HEK293T (cell line): ENCODE data around the gene FAM20C.
"Not testable (repeated sequence)": the region's sequence is repeated elsewhere in the genome, so short reads cannot be mapped to it uniquely, and the experiment has no call there.

Source experiments
- CTCF ChIA-PET: fragments of 350-600 bp; formaldehyde crosslinking; extraction: SDS; loops from one replicate; lab custom pipeline; 2021; ENCODE audit warnings: antibody characterized with exemption, inconsistent platforms; lab: Yijun Ruan, JAX
- POLR2A ChIA-PET: fragments of 350-600 bp; formaldehyde crosslinking; extraction: SDS; loops from one replicate; lab custom pipeline; 2020; ENCODE audit warnings: antibody characterized with exemption, inconsistent platforms; lab: Yijun Ruan, JAX
- DNase-seq: peaks from one replicate; pipeline ENCODE4 v3.0.0; 2012; ENCODE audit warnings: mixed read lengths; ENCODE audit errors: extremely low spot score
- ARNT ChIP-seq: fragments of 450-650 bp; IDR thresholded peaks from 2 replicates; pipeline ENCODE4 v1.6.1; 2017; ENCODE audit warnings: mild to moderate bottlenecking
- BHLHE40 ChIP-seq: fragments of 450-650 bp; IDR thresholded peaks from 2 replicates; pipeline ENCODE4 v1.6.1; 2016; ENCODE audit warnings: mild to moderate bottlenecking, moderate library complexity, borderline replicate concordance
- CTBP1 ChIP-seq: fragments of 450-650 bp; IDR thresholded peaks from 2 replicates; pipeline ENCODE4 v1.6.1; 2016; ENCODE audit warnings: borderline replicate concordance
- ELF4 ChIP-seq: fragments of 450-650 bp; IDR thresholded peaks from 2 replicates; pipeline ENCODE4 v1.6.1; 2017; ENCODE audit warnings: antibody characterized with exemption
- FOXA1 ChIP-seq: fragments of 450-650 bp; IDR thresholded peaks from 2 replicates; pipeline ENCODE4 v1.6.1; 2016; ENCODE audit warnings: mild to moderate bottlenecking
- FOXK2 ChIP-seq: fragments of 450-650 bp; IDR thresholded peaks from 2 replicates; pipeline ENCODE4 v1.6.1; 2016; ENCODE audit warnings: mild to moderate bottlenecking
- FOXM1 ChIP-seq: fragments of 450-650 bp; IDR thresholded peaks from 2 replicates; pipeline ENCODE4 v1.6.1; 2017; ENCODE audit warnings: mild to moderate bottlenecking, borderline replicate concordance
- HDGF ChIP-seq: fragments of 450-650 bp; IDR thresholded peaks from 2 replicates; pipeline ENCODE4 v1.6.1; 2017; ENCODE audit warnings: antibody characterized with exemption, borderline replicate concordance
- L3MBTL2 ChIP-seq: fragments of 450-650 bp; conservative IDR thresholded peaks from 2 replicates; pipeline ENCODE4 v1.6.1; 2016; ENCODE audit warnings: mild to moderate bottlenecking
- LEF1 ChIP-seq: fragments of 450-650 bp; IDR thresholded peaks from 2 replicates; pipeline ENCODE4 v1.6.1; 2017; ENCODE audit warnings: mild to moderate bottlenecking, borderline replicate concordance
- NFRKB ChIP-seq: fragments of 450-650 bp; IDR thresholded peaks from 2 replicates; pipeline ENCODE4 v1.6.1; 2016; ENCODE audit warnings: mild to moderate bottlenecking, moderate library complexity
- SP1 ChIP-seq: fragments of 450-650 bp; IDR thresholded peaks from 2 replicates; pipeline ENCODE4 v1.6.1; 2017
- SUZ12 ChIP-seq: fragments of 450-650 bp; IDR thresholded peaks from 2 replicates; pipeline ENCODE4 v1.6.1; 2016; ENCODE audit warnings: mild to moderate bottlenecking
- TARDBP ChIP-seq: fragments of 450-650 bp; IDR thresholded peaks from 2 replicates; pipeline ENCODE4 v1.6.1; 2016
- ZNF384 ChIP-seq: fragments of 450-650 bp; IDR thresholded peaks from 2 replicates; pipeline ENCODE4 v1.6.1; 2016
- TF ChIP-seq, protein P1 (sequence below): fragments of 450-650 bp; IDR thresholded peaks from 2 replicates; pipeline ENCODE4 v1.6.1; 2016

The FAM20C gene

GRCh38 chr7:200290-200689 is 7.9 kb downstream of the FAM20C start:
- ChIA-PET POLR2A (no interaction called here), CTCF (no interaction called here)
- DNase-seq: no peak
- TF ChIP-seq CTBP1 (no peak), FOXA1 (no peak), ZNF384 (no peak), ELF4 (no peak), SUZ12 (no peak), HDGF (no peak)

DNA sequence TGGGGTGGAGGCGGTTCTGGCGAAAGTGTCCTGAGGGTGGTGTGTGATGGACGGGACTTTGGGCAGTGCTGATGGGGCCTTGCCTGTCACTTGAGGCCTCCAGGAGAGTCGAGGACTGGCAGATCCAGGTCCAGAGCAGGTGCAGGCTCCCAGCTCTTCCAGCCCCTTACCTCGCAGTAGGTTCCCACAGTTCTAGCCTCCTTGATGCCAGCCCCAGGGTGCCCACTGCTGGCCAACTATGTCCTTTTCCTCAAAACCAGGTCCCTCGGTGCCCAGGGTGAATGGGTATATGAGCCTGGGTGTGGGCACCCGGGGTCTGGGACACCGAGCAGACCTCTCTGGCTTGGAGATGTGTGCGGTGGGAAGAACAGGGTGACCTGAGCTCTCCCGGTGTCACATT is 8.3 kb downstream of the FAM20C start:
- no peak for DNase-seq
- ChIA-PET POLR2A (no interaction called here), CTCF (no interaction called here)
- no peak for TF ChIP-seq CTBP1
- no peak for TF ChIP-seq FOXA1
- TF ChIP-seq TARDBP: no peak
- no peak for TF ChIP-seq FOXM1
- TF ChIP-seq HDGF: no peak
- TF ChIP-seq ARNT: no peak
- TF ChIP-seq BHLHE40: no peak
- TF ChIP-seq, protein P1, sequence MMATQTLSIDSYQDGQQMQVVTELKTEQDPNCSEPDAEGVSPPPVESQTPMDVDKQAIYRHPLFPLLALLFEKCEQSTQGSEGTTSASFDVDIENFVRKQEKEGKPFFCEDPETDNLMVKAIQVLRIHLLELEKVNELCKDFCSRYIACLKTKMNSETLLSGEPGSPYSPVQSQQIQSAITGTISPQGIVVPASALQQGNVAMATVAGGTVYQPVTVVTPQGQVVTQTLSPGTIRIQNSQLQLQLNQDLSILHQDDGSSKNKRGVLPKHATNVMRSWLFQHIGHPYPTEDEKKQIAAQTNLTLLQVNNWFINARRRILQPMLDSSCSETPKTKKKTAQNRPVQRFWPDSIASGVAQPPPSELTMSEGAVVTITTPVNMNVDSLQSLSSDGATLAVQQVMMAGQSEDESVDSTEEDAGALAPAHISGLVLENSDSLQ: no peak
- no peak for TF ChIP-seq LEF1

DNA sequence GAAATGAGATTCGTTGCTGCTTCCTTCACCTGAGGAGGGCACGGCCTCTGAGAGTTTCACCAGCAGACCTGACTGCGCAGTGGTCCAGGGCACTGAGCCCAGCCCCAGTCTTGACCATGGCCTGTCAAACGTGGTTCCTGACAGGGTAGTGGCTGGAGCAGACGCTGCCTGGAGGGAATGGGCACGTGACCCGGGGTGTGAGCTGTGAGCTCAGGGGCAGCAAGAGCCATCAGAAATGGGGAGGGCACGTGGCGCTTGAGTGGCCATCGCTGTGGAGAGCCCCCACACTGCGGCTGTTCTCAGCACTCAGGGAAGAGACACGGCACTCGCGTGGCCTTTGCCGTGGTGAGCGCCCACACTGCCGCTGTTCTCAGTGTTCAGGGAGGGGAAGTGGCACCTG is 12.0 kb downstream of the FAM20C start:
- no peak for DNase-seq
- TF ChIP-seq LEF1 (no peak), HDGF (no peak), ARNT (no peak), SP1 (no peak), FOXA1 (no peak), FOXK2 (no peak), NFRKB (no peak), FOXM1 (no peak), CTBP1 (no peak), ELF4 (no peak), TARDBP (no peak), BHLHE40 (no peak), L3MBTL2 (no peak), ZNF384 (no peak), SUZ12 (no peak)
- TF ChIP-seq, protein P1: no peak
- ChIA-PET CTCF (no interaction called here), POLR2A (no interaction called here)

- DNase-seq: no peak
- TF ChIP-seq, protein P1: no peak
- no peak for TF ChIP-seq FOXK2
- no peak for TF ChIP-seq HDGF
- no peak for TF ChIP-seq ELF4
- no peak for TF ChIP-seq TARDBP
- TF ChIP-seq SP1: no peak
- TF ChIP-seq FOXA1: no peak
- TF ChIP-seq NFRKB: no peak
- TF ChIP-seq BHLHE40: no peak
- no peak for TF ChIP-seq CTBP1
- CTCF ChIA-PET: no interaction called here
- POLR2A ChIA-PET: no interaction called here
Measured at GRCh38 chr7:205115-206010, 13.0 kb downstream of the FAM20C start.

GRCh38 chr7:206351-206750 is 14.0 kb downstream of the FAM20C start:
- CTCF ChIA-PET, POLR2A ChIA-PET: not testable (repeated sequence)

DNA sequence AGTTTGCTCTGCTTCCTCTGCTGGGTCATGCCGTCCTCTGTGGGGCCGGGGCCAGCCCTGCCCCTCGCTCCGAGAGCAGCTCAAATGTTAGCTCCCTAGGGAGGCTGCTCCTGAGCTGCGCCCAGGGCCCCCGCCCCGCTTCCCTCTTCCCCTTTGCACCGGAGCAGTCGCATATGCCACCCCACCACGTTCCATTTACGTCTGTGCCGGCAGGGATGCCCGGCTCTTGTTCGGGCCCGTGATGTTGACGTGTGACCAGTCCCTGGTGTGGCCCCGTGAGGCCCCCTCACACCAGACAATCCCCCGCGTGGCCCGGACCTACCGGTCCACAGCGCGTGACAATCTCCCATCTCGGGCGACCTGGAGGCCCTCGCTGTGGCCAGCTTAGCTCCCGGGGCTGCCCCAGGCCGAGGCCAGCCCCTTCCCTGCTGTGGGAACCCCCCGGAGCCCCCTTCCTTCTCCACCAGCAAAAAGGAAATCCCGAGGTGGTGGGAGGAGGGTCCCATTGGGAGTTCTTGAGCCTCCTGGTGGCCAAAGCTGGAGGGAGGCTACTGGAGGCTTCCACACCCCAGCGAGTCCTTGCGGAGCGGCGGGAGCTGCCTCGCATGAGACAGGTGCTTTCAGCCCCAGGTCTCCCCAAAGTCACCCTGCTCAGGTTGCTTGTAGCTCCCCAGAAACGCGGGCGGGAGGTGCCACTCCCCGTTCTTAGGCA is 15.2 kb downstream of the FAM20C start:
- DNase-seq: no peak
- TF ChIP-seq SP1: no peak
- no peak for TF ChIP-seq BHLHE40
- TF ChIP-seq FOXM1: no peak
- TF ChIP-seq ARNT: no peak
- no peak for TF ChIP-seq CTBP1
- no peak for TF ChIP-seq ELF4
- no peak for TF ChIP-seq SUZ12
- CTCF ChIA-PET: no interaction called here
- POLR2A ChIA-PET: no interaction called here

More at GRCh38 chr7:206351-206750, 14.0 kb downstream of the FAM20C start:
- not testable (repeated sequence) for DNase-seq
